Ammon's horn (tissue), 1 donor: ENCODE results near the gene TMEM200C.
"Not testable (repeated sequence)": the region's sequence is repeated elsewhere in the genome, so short reads cannot be mapped to it uniquely, and the experiment has no call there.

ENCODE experiments used
- DNase-seq: peaks from one replicate; pipeline ENCODE4 v3.0.0-alpha.2; 2016; ENCODE audit warnings: low spot score

Gene TMEM200C

DNA sequence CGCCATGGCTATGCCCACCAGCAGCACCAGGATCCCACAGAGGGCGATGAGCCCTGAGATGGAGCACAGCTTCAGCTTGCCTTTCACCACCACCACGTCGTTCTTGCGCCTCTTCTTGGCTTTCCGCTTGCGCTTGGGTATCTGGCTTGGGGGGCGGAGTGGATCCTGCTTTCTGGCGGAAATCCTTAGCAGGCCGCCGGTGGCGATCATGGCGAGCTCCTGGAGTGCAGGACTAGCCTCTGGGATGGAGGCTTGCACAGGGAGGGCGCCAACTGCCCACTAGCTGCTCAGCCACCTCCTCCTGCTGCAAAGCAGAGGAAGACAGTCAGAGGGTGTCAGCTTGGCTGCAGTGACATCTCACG lies 3.5 kb downstream of the TMEM200C start:
- no peak for DNase-seq

DNA sequence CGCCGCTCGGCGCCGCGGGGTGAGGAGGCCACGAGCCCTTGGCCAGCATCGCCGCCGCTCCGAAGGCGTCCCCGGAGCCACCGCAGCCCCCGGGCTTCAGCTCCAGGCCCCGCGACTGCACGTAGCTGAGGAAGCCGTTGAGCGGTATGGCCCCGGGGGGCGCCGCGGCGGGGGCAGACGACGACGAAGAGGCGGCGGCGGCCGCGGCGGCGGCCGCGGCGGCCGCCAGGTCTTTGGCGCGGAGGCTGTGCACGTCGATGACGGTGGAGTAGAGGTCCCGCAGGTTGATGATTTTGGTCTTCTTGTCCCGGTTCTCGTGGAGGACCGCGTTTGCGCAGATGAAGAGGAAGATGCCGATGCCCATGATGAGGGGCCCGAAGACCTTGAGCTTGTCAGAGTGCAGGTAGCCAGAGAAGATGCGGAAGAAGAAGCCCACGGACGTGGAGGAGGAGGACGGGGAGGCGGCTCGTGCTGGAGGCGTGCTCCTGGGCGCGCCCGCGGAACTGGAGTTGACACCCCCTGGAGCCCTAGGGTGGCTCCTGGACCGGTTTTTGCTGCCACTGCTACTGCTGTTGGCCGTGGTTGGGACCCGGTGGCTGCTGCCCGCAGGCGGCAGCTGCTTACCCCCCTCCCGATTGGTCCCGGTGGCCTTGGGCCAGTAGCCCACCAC lies 4.0 kb downstream of the TMEM200C start:
- DNase-seq, result no peak

DNA sequence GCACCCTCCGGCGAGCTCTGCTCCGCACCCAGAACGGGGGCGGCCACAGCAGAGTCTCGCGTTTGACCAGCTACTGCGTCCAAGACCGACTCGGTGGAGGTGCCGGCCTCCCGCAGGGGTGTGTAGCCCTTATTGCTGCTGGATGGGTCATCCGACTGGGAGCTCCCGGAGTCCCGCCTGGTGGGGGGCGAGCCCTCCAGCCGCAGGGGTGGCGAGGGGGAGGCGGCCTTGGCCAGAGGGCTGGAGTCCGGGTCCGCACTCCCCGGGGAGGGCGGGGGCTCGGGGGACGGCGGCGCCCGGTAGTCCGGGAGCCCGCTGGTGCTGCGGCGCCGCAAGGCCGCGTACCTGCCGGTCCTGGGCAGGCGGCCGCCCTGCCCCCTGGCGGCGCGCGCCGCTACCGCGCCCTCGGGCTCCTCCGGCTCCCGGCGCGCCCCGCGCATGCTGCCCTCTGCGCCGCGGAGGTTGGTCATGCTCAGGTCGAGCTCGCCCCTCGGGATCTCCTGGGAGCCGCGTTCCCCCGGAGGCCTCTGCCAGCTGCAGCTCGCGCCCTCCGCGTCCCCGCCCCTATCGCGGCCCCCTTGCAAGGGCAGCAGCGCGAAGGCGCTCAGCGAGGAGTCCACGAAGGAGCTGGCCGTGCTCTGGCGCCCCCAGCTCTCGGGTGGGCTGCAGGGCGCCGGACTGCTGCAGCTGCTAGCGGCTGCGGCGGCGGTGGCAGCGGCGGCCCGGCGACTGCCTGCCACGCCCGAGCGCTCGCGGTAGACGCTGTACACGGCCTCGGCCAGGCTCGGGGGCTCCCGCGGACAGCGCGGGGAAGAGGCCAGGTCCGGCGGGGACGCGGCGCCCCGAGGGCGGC lies 4.8 kb downstream of the TMEM200C start:
- no peak for DNase-seq

GRCh38 chr18:5885361-5885760 lies 10.0 kb downstream of the TMEM200C start:
- DNase-seq, result no peak

- no peak for DNase-seq
Measured at GRCh38 chr18:5884375-5884774, 10.9 kb downstream of the TMEM200C start.

- DNase-seq, result peak; percentile 32
Measured at GRCh38 chr18:5879479-5879882, 15.8 kb downstream of the TMEM200C start.

- DNase-seq, result no peak
Measured at GRCh38 chr18:5876891-5877290, 18.4 kb downstream of the TMEM200C start.

GRCh38 chr18:5874336-5874735 lies 21.0 kb downstream of the TMEM200C start:
- no peak for DNase-seq

- no peak for DNase-seq
Measured at GRCh38 chr18:5872886-5873285, 22.4 kb downstream of the TMEM200C start.

DNA sequence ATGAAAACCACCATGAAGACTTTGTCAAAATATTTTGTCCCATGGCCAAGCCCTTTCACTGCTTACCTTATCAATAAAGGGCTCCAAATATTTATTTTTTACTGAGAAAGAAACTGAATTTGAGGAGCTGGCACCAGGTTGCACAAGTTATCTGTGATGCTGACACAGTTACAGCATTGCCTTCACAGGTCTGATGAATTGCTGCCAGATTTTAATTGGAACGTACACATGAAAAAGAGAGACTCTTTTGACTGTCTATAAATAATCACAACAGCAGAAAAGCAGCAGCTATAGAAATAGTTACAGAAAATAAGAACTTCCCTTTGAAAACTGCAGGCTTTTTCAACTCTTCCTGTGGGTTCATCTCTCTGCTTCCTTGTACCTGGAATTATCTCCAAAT lies 23.9 kb downstream of the TMEM200C start:
- DNase-seq, result no peak

DNA sequence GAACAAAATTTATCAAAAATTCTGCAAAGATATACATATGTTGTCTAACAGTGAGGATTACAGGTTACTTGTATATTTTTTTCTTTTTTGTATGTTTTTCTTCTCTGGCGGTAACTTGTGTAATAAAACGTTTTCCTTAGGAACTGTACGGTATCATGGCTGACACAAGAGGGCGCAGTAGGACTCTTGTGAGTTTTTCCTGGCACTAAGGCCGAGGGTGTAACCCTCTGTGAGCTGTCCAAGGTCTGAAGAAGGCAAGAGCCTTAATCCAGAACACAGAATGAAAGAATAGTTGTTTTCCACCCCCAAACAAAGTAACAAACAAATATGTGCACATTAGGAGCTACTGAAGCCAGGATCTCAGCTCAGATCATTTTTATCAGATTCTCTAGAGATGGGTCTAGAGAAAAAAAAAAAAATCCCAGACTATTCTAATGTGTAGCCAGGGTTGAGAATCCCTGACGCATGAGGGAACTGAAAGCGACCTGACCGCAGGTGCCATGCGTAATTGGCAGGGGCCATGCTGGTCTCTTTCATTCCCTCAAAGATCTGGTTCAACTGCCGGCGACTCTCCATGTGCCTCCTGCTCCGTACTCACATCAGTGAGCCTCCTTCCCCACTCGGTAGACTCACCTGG lies 27.0 kb downstream of the TMEM200C start:
- peak; percentile 85 for DNase-seq

- no peak for DNase-seq
Measured at GRCh38 chr18:5865521-5865920, 29.8 kb downstream of the TMEM200C start.

DNA sequence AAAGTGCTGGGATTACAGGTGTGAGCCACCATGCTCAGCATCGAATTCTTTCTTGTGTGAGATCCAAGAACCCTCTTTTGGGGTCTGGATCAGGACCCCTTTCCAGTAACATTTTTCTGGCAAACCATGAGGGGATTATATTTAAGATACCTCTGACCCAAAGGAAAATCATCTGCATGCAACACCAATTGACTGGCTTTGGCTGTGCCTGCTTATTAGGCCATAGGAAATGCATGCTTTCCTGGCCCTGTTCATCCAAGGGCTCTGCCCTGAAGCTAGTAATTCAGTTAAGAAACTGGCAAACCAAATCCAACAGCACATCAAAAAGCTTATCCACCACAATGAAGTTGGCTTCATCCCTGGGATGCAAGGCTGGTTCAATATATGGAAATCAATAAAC lies 33.2 kb downstream of the TMEM200C start:
- DNase-seq, result not testable (repeated sequence)

GRCh38 chr18:5857180-5857579 lies 38.1 kb downstream of the TMEM200C start:
- no peak for DNase-seq

DNA sequence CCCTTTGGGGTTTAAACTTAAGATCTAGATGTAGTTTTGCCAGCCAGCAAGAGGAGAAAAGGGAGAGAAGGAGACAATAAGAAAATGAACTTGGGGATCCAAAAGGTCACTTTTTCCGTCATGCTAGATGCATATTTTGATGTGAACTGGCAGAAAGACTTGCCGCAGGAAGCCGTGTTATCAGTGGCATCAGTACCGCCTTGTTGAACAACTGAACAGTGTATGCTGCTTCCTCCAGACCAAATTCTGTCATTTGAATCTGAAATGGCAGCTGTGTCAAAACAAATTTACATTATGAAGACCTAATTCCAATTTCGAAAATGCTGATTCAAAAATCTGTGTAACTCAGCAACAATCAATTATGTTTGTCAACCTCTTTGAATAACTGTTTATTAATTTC lies 42.1 kb downstream of the TMEM200C start:
- no peak for DNase-seq

DNA sequence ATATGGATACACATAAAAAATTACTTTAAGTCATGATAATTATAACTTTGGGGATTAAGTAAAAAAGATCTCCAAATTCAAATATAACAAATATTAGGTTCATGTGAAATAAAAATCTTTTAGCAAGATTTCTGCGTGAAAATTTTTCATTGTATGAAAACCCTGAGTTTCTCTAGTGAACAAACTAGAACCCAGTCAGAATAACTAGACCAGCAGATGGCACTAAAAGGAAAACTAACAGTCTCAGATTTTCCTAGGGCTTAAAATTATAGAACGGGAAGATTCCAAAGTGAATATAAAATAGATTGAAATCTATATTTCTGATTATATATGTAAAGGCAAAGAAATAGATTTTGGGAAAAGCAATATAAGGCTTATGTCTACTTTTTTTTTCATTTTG lies 43.3 kb downstream of the TMEM200C start:
- no peak for DNase-seq

- no peak for DNase-seq
Measured at GRCh38 chr18:5842653-5843052, 52.7 kb downstream of the TMEM200C start.

GRCh38 chr18:5841518-5841917 lies 53.8 kb downstream of the TMEM200C start:
- DNase-seq, result no peak

DNA sequence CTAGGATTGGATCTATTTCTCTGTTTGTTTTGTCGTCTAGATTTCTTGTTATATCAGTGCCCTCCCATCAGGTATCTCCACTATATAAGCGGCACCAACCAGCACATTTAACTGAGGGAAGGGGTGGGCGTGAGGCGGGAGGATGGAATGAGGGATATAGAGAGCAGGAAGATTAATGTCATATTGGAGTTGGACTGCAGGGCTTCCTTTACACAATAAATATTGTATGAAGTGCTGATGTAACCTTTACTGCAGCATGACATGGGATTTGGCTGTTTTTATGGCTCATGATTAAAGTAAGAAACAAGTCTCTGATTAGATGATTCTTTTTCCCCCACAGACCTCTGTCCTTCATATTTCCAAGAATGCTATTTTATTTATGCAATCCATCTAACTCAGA lies 54.8 kb downstream of the TMEM200C start:
- DNase-seq, result no peak

DNA sequence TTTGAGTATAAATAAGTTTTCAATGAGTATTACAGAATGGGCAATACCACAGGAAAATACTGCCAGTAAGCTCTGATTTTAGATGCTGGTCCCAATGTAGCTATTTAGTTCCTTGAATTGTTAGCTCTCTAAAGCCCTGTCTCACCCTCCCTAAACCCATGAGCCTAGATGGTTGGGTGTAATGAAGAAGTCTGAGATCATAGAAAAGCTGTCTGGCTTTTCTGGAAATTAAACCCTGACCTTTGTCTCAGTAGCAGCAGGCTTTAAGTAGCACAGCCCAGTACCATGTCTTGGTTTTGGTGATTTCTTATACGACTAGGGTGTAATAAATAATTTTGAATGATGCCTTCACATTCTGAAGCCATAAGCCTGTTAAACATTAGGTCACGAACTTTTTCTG lies 55.3 kb downstream of the TMEM200C start:
- DNase-seq, result no peak

GRCh38 chr18:5839102-5839501 lies 56.2 kb downstream of the TMEM200C start:
- no peak for DNase-seq
